Natural killer cell (primary cell): ENCODE measurements around the gene RAB1A. TPM values are rescaled to one million over a fixed set of nuclear protein-coding genes. Genes with fewer than 3 reads are reported as not detected.

Source experiments
- ATAC-seq, 3 donors: fragments of 150-1000 bp in 2 of 3; fragments of 200-7000 bp in 1 of 3; cut with Tn5 transposase; 1 replicate in 1 of 3; 2 replicates in 2 of 3; pipeline ENCODE4 v1.10.0; 2021; ENCODE audit warnings: mild to moderate bottlenecking in 2 of 3, moderate library complexity in 2 of 3
- DNase-seq, 2 donors: peaks; one replicate each; pipeline versions ENCODE4 v3.0.0 to v3.0.0-alpha.2; 2013 to 2021; ENCODE audit warnings: mixed read lengths in 1 of 2
- H3K27ac ChIP-seq: one replicate; pipeline ENCODE4 v1.5.1; 2013; ENCODE audit warnings: mild to moderate bottlenecking, low read length
- H3K27me3 ChIP-seq: one replicate; pipeline ENCODE4 v1.6.1; 2013; ENCODE audit warnings: low read length; ENCODE audit not compliant: control insufficient read depth, insufficient read depth
- H3K36me3 ChIP-seq: one replicate; pipeline ENCODE4 v1.6.1; 2013; ENCODE audit warnings: low read length; ENCODE audit not compliant: control insufficient read depth, insufficient read depth
- H3K4me1 ChIP-seq: one replicate; pipeline ENCODE4 v1.6.1; 2013; ENCODE audit warnings: low read length; ENCODE audit not compliant: control insufficient read depth, insufficient read depth
- H3K4me3 ChIP-seq: one replicate; pipeline ENCODE4 v1.5.1; 2013; ENCODE audit warnings: low read length
- H3K9me3 ChIP-seq: one replicate; pipeline ENCODE4 v1.6.1; 2013; ENCODE audit warnings: low read length; ENCODE audit not compliant: control insufficient read depth, insufficient read depth
- H3K27ac Mint-ChIP-seq, 2 donors: one replicate each; pipeline ENCODE4 v1.8.0; 2022; ENCODE audit warnings: mild to moderate bottlenecking in 2 of 2, mixed read lengths in 2 of 2, moderate library complexity in 1 of 2
- H3K27me3 Mint-ChIP-seq, 2 donors: one replicate each; pipeline ENCODE4 v1.8.0; 2022; ENCODE audit warnings: low read depth in 2 of 2, mixed read lengths in 2 of 2
- H3K36me3 Mint-ChIP-seq: one replicate; pipeline ENCODE4 v1.8.0; 2022; ENCODE audit warnings: mixed read lengths
- H3K4me1 Mint-ChIP-seq, 2 donors: one replicate each; pipeline ENCODE4 v1.8.0; 2022; ENCODE audit warnings: mixed read lengths in 2 of 2
- H3K4me3 Mint-ChIP-seq: one replicate; pipeline ENCODE4 v1.8.0; 2022; ENCODE audit warnings: mild to moderate bottlenecking, moderate library complexity, mixed read lengths
- H3K9me3 Mint-ChIP-seq, 2 donors: one replicate each; pipeline ENCODE4 v1.8.0; 2022; ENCODE audit warnings: mixed read lengths in 2 of 2
- whole genome bisulfite sequencing: methylation state at CpG from one replicate; pipeline ENCODE4 v1.1.7; 2013; ENCODE audit warnings: missing lambda C conversion rate; ENCODE audit not compliant: insufficient coverage; 5-methylcytosine and 5-hydroxymethylcytosine counted together
- intact Hi-C: fragments of 100-400 bp; cut with micrococcal nuclease; formaldehyde crosslinking; loops from one replicate; pipeline ENCODE4 v1.14.2; 2022
- total RNA-seq, 4 donors: library from RNA; stranded (reverse); fragments of 120-200 nt in 1 of 4; gene quantifications; one replicate each; pipeline versions ENCODE4 v1.2.3 to v1.2.4, GENCODE V29; 2013 to 2022
- TF ChIP-seq, protein P1 (sequence below): fragments of 200-600 bp; IDR thresholded peaks from one replicate; pipeline ENCODE4 v1.8.0; 2022; ENCODE audit warnings: antibody characterized with exemption

Gene RAB1A
- total RNA-seq, 3 donors from 2014 or later (not counting 1 experiment from before 2014, with no cell fraction given), result 83.5 to 101 (median 93.6) TPM

- intact Hi-C loops, result no loop called here
- TF ChIP-seq, protein P1, sequence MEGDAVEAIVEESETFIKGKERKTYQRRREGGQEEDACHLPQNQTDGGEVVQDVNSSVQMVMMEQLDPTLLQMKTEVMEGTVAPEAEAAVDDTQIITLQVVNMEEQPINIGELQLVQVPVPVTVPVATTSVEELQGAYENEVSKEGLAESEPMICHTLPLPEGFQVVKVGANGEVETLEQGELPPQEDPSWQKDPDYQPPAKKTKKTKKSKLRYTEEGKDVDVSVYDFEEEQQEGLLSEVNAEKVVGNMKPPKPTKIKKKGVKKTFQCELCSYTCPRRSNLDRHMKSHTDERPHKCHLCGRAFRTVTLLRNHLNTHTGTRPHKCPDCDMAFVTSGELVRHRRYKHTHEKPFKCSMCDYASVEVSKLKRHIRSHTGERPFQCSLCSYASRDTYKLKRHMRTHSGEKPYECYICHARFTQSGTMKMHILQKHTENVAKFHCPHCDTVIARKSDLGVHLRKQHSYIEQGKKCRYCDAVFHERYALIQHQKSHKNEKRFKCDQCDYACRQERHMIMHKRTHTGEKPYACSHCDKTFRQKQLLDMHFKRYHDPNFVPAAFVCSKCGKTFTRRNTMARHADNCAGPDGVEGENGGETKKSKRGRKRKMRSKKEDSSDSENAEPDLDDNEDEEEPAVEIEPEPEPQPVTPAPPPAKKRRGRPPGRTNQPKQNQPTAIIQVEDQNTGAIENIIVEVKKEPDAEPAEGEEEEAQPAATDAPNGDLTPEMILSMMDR, result no peak
- H3K27ac ChIP-seq, result no peak overlapping the region
- no peaks in the 10 kb centered on the region for H3K27me3 ChIP-seq
- Mint-ChIP-seq H3K9me3 (no peaks in the 10 kb centered on the region), H3K27me3 (no peaks in the 10 kb centered on the region), H3K36me3 (no peaks in the 10 kb centered on the region), H3K4me3 (no peak overlapping the region), H3K27ac (no peak overlapping the region), H3K4me1 (peaks cover 7 to 10% of the 10 kb centered on the region in 2 donors)
- WGBS, result 92% methylated on average over 7 of the region's 7 CpGs
- no peak overlapping the region for H3K4me3 ChIP-seq
- ATAC-seq (no peak), DNase-seq (no peak)
- H3K9me3 ChIP-seq, result no peaks in the 10 kb centered on the region
- H3K36me3 ChIP-seq, result peaks cover 35% of the 10 kb centered on the region
- H3K4me1 ChIP-seq, result no peaks in the 10 kb centered on the region
Measured at GRCh38 chr2:65077898-65078297, 52.0 kb downstream of the RAB1A start.

DNA sequence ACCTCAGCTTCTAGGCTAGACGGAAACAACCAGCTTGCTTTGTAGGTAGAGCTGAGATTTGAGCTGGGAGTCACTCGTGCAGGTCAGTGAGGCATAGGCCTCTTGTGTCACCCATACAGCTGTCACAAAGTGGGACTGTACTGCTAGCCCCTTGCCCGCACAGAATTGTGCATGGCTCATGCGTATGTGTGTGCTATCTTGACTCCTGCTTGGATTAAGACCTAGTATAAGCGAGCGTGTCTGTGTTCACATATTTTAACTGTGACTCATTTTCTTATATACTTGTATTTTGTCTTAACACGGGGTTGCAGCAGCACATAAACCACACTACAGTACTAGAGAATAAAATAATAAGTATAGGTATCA, 53.6 kb downstream of the RAB1A start:
- Histone ChIP-seq H3K27ac (no peak overlapping the region), H3K9me3 (no peaks in the 10 kb centered on the region), H3K27me3 (no peaks in the 10 kb centered on the region), H3K4me3 (no peak overlapping the region), H3K4me1 (no peaks in the 10 kb centered on the region), H3K36me3 (peaks cover 37% of the 10 kb centered on the region)
- H3K36me3 Mint-ChIP-seq, result no peaks in the 10 kb centered on the region
- no peak for DNase-seq
- no peaks in the 10 kb centered on the region for H3K27me3 Mint-ChIP-seq
- intact Hi-C loops, result no loop called here
- WGBS, result 91% methylated on average over 6 of the region's 7 CpGs
- H3K4me1 Mint-ChIP-seq, result no peaks in the 10 kb centered on the region
- H3K27ac Mint-ChIP-seq, result no peak overlapping the region
- H3K4me3 Mint-ChIP-seq, result no peak overlapping the region
- H3K9me3 Mint-ChIP-seq, result no peaks in the 10 kb centered on the region
- no peak for ATAC-seq
- TF ChIP-seq, protein P1, result no peak

DNA sequence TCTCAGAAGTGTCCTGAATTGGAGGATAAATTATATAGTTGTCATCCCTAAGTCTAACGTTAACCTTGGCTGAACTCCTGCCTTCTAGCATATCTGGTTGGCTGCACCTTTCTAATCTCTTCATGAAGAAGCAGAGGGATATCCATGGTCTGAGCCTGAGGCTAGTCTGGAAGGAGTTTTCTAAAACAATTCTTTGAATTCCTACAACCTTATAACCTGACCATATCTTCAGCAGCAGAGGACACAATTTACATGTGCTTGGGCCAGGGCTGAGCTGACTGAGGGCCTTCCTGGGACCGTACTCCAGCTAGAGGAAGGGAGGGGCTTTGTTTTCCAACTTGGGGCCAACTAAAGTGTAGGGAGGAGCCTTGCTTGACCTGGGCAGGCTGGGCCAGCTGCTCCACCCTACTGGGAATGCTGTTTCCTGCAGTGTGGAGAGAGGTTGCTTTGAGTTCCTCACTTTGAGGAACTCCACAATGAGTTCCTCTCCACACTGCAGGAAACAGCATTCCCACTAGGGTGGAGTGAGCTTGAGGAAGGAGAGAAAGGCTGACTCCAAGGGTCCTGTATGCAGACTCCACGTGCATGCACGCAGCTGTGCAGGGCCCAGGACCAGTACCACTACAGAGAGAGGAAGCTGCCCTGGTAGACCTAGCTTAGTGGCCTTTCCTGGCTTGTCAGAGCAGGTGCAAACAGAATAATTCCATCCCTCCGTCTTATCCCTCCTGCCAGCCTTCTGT, 54.1 kb downstream of the RAB1A start:
- H3K9me3 Mint-ChIP-seq, result no peaks in the 10 kb centered on the region
- intact Hi-C loops, result no loop called here
- no peaks in the 10 kb centered on the region for H3K27me3 Mint-ChIP-seq
- H3K27ac Mint-ChIP-seq, result no peak overlapping the region
- Histone ChIP-seq H3K4me3 (no peak overlapping the region), H3K36me3 (peaks cover 42% of the 10 kb centered on the region), H3K4me1 (no peaks in the 10 kb centered on the region), H3K27me3 (no peaks in the 10 kb centered on the region), H3K9me3 (no peaks in the 10 kb centered on the region), H3K27ac (no peak overlapping the region)
- no peaks in the 10 kb centered on the region for H3K36me3 Mint-ChIP-seq
- TF ChIP-seq, protein P1, result no peak
- H3K4me1 Mint-ChIP-seq, result peaks cover 0 to 3% of the 10 kb centered on the region in 2 donors
- 82% methylated on average over 4 of the region's 5 CpGs for WGBS
- DNase-seq (no peak), ATAC-seq (no peak)
- no peak overlapping the region for H3K4me3 Mint-ChIP-seq

DNA sequence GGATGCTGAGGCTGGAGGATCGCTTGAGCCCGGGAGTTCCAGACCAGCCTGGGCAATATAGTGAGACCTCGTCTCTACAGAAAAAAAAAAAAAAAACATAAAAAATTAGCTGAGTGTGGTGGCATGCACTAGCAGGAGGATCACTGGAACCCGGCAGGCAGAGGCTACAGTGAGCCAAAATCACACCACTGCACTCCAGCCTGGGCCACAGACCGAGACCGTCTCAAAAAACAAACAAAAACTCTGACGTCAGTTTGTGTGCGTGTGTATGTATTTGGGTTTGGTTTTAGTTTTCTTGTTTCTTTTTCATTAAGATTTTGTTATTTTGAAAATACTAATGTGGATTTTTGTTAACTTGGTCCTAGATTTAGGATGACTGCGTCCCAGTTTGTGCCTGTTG, 54.7 kb downstream of the RAB1A start:
- no peak overlapping the region for H3K27ac ChIP-seq
- H3K9me3 Mint-ChIP-seq, result no peaks in the 10 kb centered on the region
- TF ChIP-seq, protein P1, result no peak
- no peaks in the 10 kb centered on the region for H3K27me3 Mint-ChIP-seq
- H3K4me3 Mint-ChIP-seq, result no peak overlapping the region
- H3K36me3 ChIP-seq, result peaks cover 44% of the 10 kb centered on the region
- DNase-seq (no peak), ATAC-seq (no peak)
- H3K27ac Mint-ChIP-seq, result peak overlapping the region in 1 of 2 donors; percentile 23
- WGBS, result 97% methylated on average over 9 of the region's 9 CpGs
- H3K27me3 ChIP-seq, result no peaks in the 10 kb centered on the region
- intact Hi-C loops, result no loop called here
- H3K9me3 ChIP-seq, result no peaks in the 10 kb centered on the region
- no peaks in the 10 kb centered on the region for H3K4me1 ChIP-seq
- H3K36me3 Mint-ChIP-seq, result no peaks in the 10 kb centered on the region
- no peak overlapping the region for H3K4me3 ChIP-seq
- H3K4me1 Mint-ChIP-seq, result peaks cover 0 to 8% of the 10 kb centered on the region in 2 donors
